ENCODE results near the gene CHRND.

- TF ChIP-seq, protein P1, sequence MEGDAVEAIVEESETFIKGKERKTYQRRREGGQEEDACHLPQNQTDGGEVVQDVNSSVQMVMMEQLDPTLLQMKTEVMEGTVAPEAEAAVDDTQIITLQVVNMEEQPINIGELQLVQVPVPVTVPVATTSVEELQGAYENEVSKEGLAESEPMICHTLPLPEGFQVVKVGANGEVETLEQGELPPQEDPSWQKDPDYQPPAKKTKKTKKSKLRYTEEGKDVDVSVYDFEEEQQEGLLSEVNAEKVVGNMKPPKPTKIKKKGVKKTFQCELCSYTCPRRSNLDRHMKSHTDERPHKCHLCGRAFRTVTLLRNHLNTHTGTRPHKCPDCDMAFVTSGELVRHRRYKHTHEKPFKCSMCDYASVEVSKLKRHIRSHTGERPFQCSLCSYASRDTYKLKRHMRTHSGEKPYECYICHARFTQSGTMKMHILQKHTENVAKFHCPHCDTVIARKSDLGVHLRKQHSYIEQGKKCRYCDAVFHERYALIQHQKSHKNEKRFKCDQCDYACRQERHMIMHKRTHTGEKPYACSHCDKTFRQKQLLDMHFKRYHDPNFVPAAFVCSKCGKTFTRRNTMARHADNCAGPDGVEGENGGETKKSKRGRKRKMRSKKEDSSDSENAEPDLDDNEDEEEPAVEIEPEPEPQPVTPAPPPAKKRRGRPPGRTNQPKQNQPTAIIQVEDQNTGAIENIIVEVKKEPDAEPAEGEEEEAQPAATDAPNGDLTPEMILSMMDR (IDR thresholded peaks at IDR 0.05), result no peak
- no peak for TF ChIP-seq POLR2A (IDR thresholded peaks at IDR 0.05)
Observed at GRCh38 chr2:232537499-232537898, 11.5 kb downstream of the CHRND start.
